HL-60 (cell line): ENCODE results near the gene TREH.

ENCODE experiments used
- POLR2AphosphoS5 ChIP-seq: IDR thresholded peaks from 2 replicates; pipeline ENCODE4 v1.6.1; 2012; ENCODE audit warnings: low read depth
- TF ChIP-seq, protein P1 (sequence below): IDR thresholded peaks from one replicate; pipeline ENCODE4 v1.5.1; 2011; ENCODE audit warnings: low read length, control low read depth, inconsistent platforms; ENCODE audit not compliant: insufficient read depth
- TF ChIP-seq, protein P2 (sequence below): IDR thresholded peaks from 2 replicates; pipeline ENCODE4 v1.6.1; 2012; ENCODE audit warnings: low read depth; ENCODE audit not compliant: insufficient replicate concordance

DNA sequence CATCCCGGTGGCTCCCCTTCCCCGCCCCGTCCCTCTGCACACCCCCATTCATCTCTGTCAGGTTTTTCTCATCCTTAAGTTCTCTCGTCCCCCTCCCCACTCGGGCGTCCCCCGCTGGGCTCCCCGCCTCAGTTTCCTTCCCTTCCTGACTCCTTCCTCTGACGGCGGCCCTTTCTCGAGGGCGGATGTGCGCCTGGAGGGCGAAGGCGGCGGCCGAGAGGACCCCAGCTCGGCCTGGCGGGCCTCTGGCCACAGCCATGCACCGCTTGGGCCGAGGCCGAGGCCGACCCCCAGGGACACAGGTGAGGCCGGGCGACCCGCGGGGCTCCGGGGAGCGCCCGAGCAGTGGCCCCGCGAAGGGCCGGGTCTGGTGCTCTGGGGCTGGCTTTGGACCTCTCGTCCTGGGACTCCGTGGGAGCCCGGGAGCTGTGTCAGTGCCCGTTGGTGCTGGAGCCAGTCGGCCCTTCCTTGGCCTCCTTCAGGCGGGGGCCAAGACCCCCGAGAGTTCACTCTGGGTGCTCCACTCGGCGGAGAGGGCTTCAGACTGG is 69.2 kb downstream of the TREH start:
- TF ChIP-seq, protein P1, sequence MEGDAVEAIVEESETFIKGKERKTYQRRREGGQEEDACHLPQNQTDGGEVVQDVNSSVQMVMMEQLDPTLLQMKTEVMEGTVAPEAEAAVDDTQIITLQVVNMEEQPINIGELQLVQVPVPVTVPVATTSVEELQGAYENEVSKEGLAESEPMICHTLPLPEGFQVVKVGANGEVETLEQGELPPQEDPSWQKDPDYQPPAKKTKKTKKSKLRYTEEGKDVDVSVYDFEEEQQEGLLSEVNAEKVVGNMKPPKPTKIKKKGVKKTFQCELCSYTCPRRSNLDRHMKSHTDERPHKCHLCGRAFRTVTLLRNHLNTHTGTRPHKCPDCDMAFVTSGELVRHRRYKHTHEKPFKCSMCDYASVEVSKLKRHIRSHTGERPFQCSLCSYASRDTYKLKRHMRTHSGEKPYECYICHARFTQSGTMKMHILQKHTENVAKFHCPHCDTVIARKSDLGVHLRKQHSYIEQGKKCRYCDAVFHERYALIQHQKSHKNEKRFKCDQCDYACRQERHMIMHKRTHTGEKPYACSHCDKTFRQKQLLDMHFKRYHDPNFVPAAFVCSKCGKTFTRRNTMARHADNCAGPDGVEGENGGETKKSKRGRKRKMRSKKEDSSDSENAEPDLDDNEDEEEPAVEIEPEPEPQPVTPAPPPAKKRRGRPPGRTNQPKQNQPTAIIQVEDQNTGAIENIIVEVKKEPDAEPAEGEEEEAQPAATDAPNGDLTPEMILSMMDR: no peak
- no peak for TF ChIP-seq POLR2AphosphoS5
- TF ChIP-seq, protein P2, sequence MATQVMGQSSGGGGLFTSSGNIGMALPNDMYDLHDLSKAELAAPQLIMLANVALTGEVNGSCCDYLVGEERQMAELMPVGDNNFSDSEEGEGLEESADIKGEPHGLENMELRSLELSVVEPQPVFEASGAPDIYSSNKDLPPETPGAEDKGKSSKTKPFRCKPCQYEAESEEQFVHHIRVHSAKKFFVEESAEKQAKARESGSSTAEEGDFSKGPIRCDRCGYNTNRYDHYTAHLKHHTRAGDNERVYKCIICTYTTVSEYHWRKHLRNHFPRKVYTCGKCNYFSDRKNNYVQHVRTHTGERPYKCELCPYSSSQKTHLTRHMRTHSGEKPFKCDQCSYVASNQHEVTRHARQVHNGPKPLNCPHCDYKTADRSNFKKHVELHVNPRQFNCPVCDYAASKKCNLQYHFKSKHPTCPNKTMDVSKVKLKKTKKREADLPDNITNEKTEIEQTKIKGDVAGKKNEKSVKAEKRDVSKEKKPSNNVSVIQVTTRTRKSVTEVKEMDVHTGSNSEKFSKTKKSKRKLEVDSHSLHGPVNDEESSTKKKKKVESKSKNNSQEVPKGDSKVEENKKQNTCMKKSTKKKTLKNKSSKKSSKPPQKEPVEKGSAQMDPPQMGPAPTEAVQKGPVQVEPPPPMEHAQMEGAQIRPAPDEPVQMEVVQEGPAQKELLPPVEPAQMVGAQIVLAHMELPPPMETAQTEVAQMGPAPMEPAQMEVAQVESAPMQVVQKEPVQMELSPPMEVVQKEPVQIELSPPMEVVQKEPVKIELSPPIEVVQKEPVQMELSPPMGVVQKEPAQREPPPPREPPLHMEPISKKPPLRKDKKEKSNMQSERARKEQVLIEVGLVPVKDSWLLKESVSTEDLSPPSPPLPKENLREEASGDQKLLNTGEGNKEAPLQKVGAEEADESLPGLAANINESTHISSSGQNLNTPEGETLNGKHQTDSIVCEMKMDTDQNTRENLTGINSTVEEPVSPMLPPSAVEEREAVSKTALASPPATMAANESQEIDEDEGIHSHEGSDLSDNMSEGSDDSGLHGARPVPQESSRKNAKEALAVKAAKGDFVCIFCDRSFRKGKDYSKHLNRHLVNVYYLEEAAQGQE: no peak
